Neural progenitor cell (in vitro differentiated cells): ENCODE results near the gene KRTAP5-2. TPM values are rescaled to one million over a fixed set of nuclear protein-coding genes. Genes with fewer than 3 reads are reported as not detected.
"Not testable (repeated sequence)": the region's sequence is repeated elsewhere in the genome, so short reads cannot be mapped to it uniquely, and the experiment has no call there.

Source experiments
- DNase-seq: peaks from one replicate; pipeline ENCODE4 v3.0.0-alpha.2; 2016; ENCODE audit warnings: low spot score
- H2AFZ ChIP-seq: fragments of 200-600 bp; sonication (generic); replicated peaks from 2 replicates; pipeline ENCODE4 v1.6.1; 2016; ENCODE audit warnings: antibody characterized with exemption
- H3F3A ChIP-seq: fragments of 200-600 bp; sonication (generic); 2 replicates; pipeline ENCODE4 v1.6.1; 2016; ENCODE audit warnings: antibody characterized with exemption, low read depth
- H3K27ac ChIP-seq: fragments of 200-600 bp; sonication (generic); 2 replicates; pipeline ENCODE4 v1.5.1; 2016; ENCODE audit warnings: mild to moderate bottlenecking
- H3K27me3 ChIP-seq: fragments of 200-600 bp; sonication (generic); 2 replicates; pipeline ENCODE4 v1.6.1; 2016; ENCODE audit warnings: mild to moderate bottlenecking, moderate library complexity
- H3K36me3 ChIP-seq: fragments of 200-600 bp; sonication (generic); 2 replicates; pipeline ENCODE4 v1.5.1; 2016
- H3K4me1 ChIP-seq: fragments of 200-600 bp; sonication (generic); 2 replicates; pipeline ENCODE4 v1.6.1; 2016; ENCODE audit warnings: mixed run types
- H3K4me2 ChIP-seq: fragments of 200-600 bp; sonication (generic); 2 replicates; pipeline ENCODE4 v1.6.1; 2016
- H3K4me3 ChIP-seq: fragments of 200-600 bp; sonication (generic); 2 replicates; pipeline ENCODE4 v1.5.1; 2016
- H3K79me2 ChIP-seq: fragments of 200-600 bp; sonication (generic); 2 replicates; pipeline ENCODE4 v1.6.1; 2016; ENCODE audit warnings: low read depth
- H3K9ac ChIP-seq: fragments of 200-600 bp; sonication (generic); 2 replicates; pipeline ENCODE4 v1.6.1; 2016
- H3K9me3 ChIP-seq: fragments of 200-600 bp; sonication (generic); 2 replicates; pipeline ENCODE4 v1.5.1; 2016; ENCODE audit warnings: low read depth
- H4K20me1 ChIP-seq: fragments of 200-600 bp; sonication (generic); 2 replicates; pipeline ENCODE4 v1.6.1; 2016; ENCODE audit warnings: low read depth
- H3K27ac Mint-ChIP-seq: 3 replicates; pipeline ENCODE4 v1.8.0; 2021; ENCODE audit warnings: mixed read lengths
- H3K27me3 Mint-ChIP-seq: 2 replicates; pipeline ENCODE4 v1.8.0; 2022; ENCODE audit warnings: low read depth, mild to moderate bottlenecking, inconsistent platforms, moderate library complexity, mixed read lengths; ENCODE audit not compliant: insufficient read depth
- H3K36me3 Mint-ChIP-seq: 3 replicates; pipeline ENCODE4 v1.8.0; 2021; ENCODE audit warnings: mixed read lengths
- H3K4me1 Mint-ChIP-seq: 3 replicates; pipeline ENCODE4 v1.8.0; 2021; ENCODE audit warnings: mixed read lengths
- H3K4me3 Mint-ChIP-seq: 3 replicates; pipeline ENCODE4 v1.8.0; 2021; ENCODE audit warnings: mild to moderate bottlenecking, moderate library complexity, mixed read lengths
- H3K9me3 Mint-ChIP-seq: 3 replicates; pipeline ENCODE4 v1.8.0; 2020; ENCODE audit warnings: mixed read lengths
- CTCF ChIP-seq: fragments of 200-600 bp; sonication (generic); IDR thresholded peaks from 2 replicates; pipeline ENCODE4 v1.5.1; 2017; ENCODE audit warnings: antibody characterized with exemption, mild to moderate bottlenecking
- EZH2 ChIP-seq: fragments of 200-600 bp; sonication (generic); IDR thresholded peaks from 2 replicates; pipeline ENCODE4 v1.6.1; 2017; ENCODE audit warnings: antibody characterized with exemption, mild to moderate bottlenecking, moderate library complexity
- EZH2phosphoT487 ChIP-seq: fragments of 200-600 bp; sonication (generic); IDR thresholded peaks from 2 replicates; pipeline ENCODE4 v1.6.1; 2017; ENCODE audit warnings: antibody characterized with exemption
- total RNA-seq: library from RNA; depleted of rRNA; stranded (reverse); fragments of >200 nt; gene quantifications from 2 replicates; pipeline ENCODE4 v1.2.3, GENCODE V29; 2015; ENCODE audit warnings: low replicate concordance

KRTAP5-2 gene
- total RNA-seq, 1 donor from 2014 or later, result not detected

- peaks cover 11% of the 10 kb centered on the region for H3F3A ChIP-seq
- peaks cover 71% of the 10 kb centered on the region for H3K27me3 ChIP-seq
- no peaks in the 10 kb centered on the region for H3K79me2 ChIP-seq
- no peaks in the 10 kb centered on the region for H3K36me3 Mint-ChIP-seq
- no peak overlapping the region for H3K9ac ChIP-seq
- H3K4me3 Mint-ChIP-seq, result no peak overlapping the region
- no peak overlapping the region for H3K27ac Mint-ChIP-seq
- TF ChIP-seq EZH2phosphoT487 (no peak), EZH2 (no peak), CTCF (no peak)
- H4K20me1 ChIP-seq, result peaks cover 19% of the 10 kb centered on the region
- no peak overlapping the region for H2AFZ ChIP-seq
- no peaks in the 10 kb centered on the region for H3K4me1 Mint-ChIP-seq
- DNase-seq, result no peak
- no peak overlapping the region for H3K4me3 ChIP-seq
- H3K4me1 ChIP-seq, result peaks cover 6% of the 10 kb centered on the region
- H3K36me3 ChIP-seq, result no peaks in the 10 kb centered on the region
- H3K9me3 ChIP-seq, result no peaks in the 10 kb centered on the region
- no peak overlapping the region for H3K4me2 ChIP-seq
- H3K27me3 Mint-ChIP-seq, result peaks cover 33% of the 10 kb centered on the region
- H3K27ac ChIP-seq, result no peak overlapping the region
- H3K9me3 Mint-ChIP-seq, result peaks cover 14% of the 10 kb centered on the region
Measured at GRCh38 chr11:1576825-1577224, 21.3 kb downstream of the KRTAP5-2 start.

GRCh38 chr11:1575756-1576155 lies 22.3 kb downstream of the KRTAP5-2 start:
- H3K27ac ChIP-seq, H3K79me2 ChIP-seq, H3K9ac ChIP-seq, H3K9me3 Mint-ChIP-seq, H3K9me3 ChIP-seq, DNase-seq, H3K4me2 ChIP-seq, H2AFZ ChIP-seq, H3K36me3 Mint-ChIP-seq, H3K4me1 Mint-ChIP-seq, H3K4me3 ChIP-seq, H3K36me3 ChIP-seq, H3K27ac Mint-ChIP-seq: not testable (repeated sequence)
- Histone ChIP-seq H3K4me1 (peaks cover 14% of the 10 kb centered on the region), H4K20me1 (peaks cover 26% of the 10 kb centered on the region), H3K27me3 (peaks cover 81% of the 10 kb centered on the region), H3F3A (peaks cover 11% of the 10 kb centered on the region)
- Mint-ChIP-seq H3K4me3 (peak overlapping the region; percentile 30), H3K27me3 (peaks cover 32% of the 10 kb centered on the region)

- H3K79me2 ChIP-seq, result no peaks in the 10 kb centered on the region
- peaks cover 33% of the 10 kb centered on the region for H4K20me1 ChIP-seq
- Mint-ChIP-seq H3K27me3 (peaks cover 37% of the 10 kb centered on the region), H3K36me3 (no peaks in the 10 kb centered on the region), H3K27ac (no peak overlapping the region), H3K9me3 (peaks cover 7% of the 10 kb centered on the region), H3K4me3 (peak overlapping the region; percentile 67), H3K4me1 (no peaks in the 10 kb centered on the region)
- H3K9ac ChIP-seq, result no peak overlapping the region
- H3K4me1 ChIP-seq, result peaks cover 15% of the 10 kb centered on the region
- no peak overlapping the region for H2AFZ ChIP-seq
- H3K4me2 ChIP-seq, result no peak overlapping the region
- no peak for DNase-seq
- H3F3A ChIP-seq, result peaks cover 20% of the 10 kb centered on the region
- H3K27ac ChIP-seq, result no peak overlapping the region
- no peaks in the 10 kb centered on the region for H3K9me3 ChIP-seq
- no peaks in the 10 kb centered on the region for H3K36me3 ChIP-seq
- peaks cover 89% of the 10 kb centered on the region for H3K27me3 ChIP-seq
- H3K4me3 ChIP-seq, result no peak overlapping the region
- TF ChIP-seq EZH2phosphoT487 (no peak), EZH2 (no peak), CTCF (no peak)
Measured at GRCh38 chr11:1574933-1575242, 23.2 kb downstream of the KRTAP5-2 start.

GRCh38 chr11:1574238-1574932 lies 23.7 kb downstream of the KRTAP5-2 start:
- Mint-ChIP-seq H3K4me3 (peak overlapping the region; percentile 67), H3K27me3 (peaks cover 40% of the 10 kb centered on the region), H3K9me3 (peaks cover 7% of the 10 kb centered on the region), H3K4me1 (peaks cover 3% of the 10 kb centered on the region), H3K27ac (no peak overlapping the region), H3K36me3 (no peaks in the 10 kb centered on the region)
- Histone ChIP-seq H3K4me1 (peaks cover 15% of the 10 kb centered on the region), H3K9ac (no peak overlapping the region), H3F3A (peaks cover 23% of the 10 kb centered on the region), H4K20me1 (peaks cover 33% of the 10 kb centered on the region), H3K27ac (no peak overlapping the region), H2AFZ (no peak overlapping the region), H3K9me3 (no peaks in the 10 kb centered on the region), H3K4me2 (peak overlapping the region; percentile 75), H3K79me2 (no peaks in the 10 kb centered on the region), H3K4me3 (peak overlapping the region; percentile 42), H3K27me3 (peaks cover 92% of the 10 kb centered on the region), H3K36me3 (no peaks in the 10 kb centered on the region)
- DNase-seq, result peak; percentile 73
- TF ChIP-seq CTCF (peak; percentile 75), EZH2phosphoT487 (peak; percentile 22), EZH2 (peak; percentile 4)
